HepG2 (cell line): ENCODE data around the gene GOLPH3. TPM values are rescaled to one million over a fixed set of nuclear protein-coding genes. Genes with fewer than 3 reads are reported as not detected.

Source experiments
- CREB3 ChIP-seq: sonication (generic); formaldehyde crosslinking; IDR thresholded peaks from 2 replicates; pipeline ENCODE4 v1.5.0; 2020; ENCODE audit warnings: missing genetic modification reagents
- GPBP1L1 ChIP-seq: sonication (generic); formaldehyde crosslinking; IDR thresholded peaks from 2 replicates; pipeline ENCODE4 v1.5.0; 2020; ENCODE audit warnings: mild to moderate bottlenecking, missing genetic modification reagents
- HMG20A ChIP-seq: IDR thresholded peaks from 2 replicates; pipeline ENCODE4 v1.6.1; 2016; ENCODE audit warnings: borderline replicate concordance
- JARID2 ChIP-seq: sonication (generic); formaldehyde crosslinking; IDR thresholded peaks from 2 replicates; pipeline ENCODE4 v1.8.1; 2023; ENCODE audit warnings: missing genetic modification reagents, inconsistent platforms; ENCODE audit not compliant: insufficient replicate concordance
- MEIS2 ChIP-seq: sonication (generic); formaldehyde crosslinking; IDR thresholded peaks from 2 replicates; pipeline ENCODE4 v1.9.0; 2021; ENCODE audit warnings: mild to moderate bottlenecking, missing genetic modification reagents
- MIXL1 ChIP-seq: IDR thresholded peaks from 2 replicates; pipeline ENCODE4 v1.6.1; 2016
- MLLT10 ChIP-seq: sonication (generic); formaldehyde crosslinking; IDR thresholded peaks from 2 replicates; pipeline ENCODE4 v1.4.0; 2020; ENCODE audit warnings: missing genetic modification reagents
- MXD1 ChIP-seq: sonication (generic); formaldehyde crosslinking; IDR thresholded peaks from 2 replicates; pipeline ENCODE4 v1.4.0; 2020; ENCODE audit warnings: mild to moderate bottlenecking, missing genetic modification reagents
- NCOA5 ChIP-seq: sonication (generic); formaldehyde crosslinking; IDR thresholded peaks from 2 replicates; pipeline ENCODE4 v1.4.0; 2020; ENCODE audit warnings: missing genetic modification reagents
- NR0B2 ChIP-seq: sonication (generic); formaldehyde crosslinking; IDR thresholded peaks from 2 replicates; pipeline ENCODE4 v1.4.0; 2020; ENCODE audit warnings: mild to moderate bottlenecking, missing genetic modification reagents
- PAF1 ChIP-seq: IDR thresholded peaks from 2 replicates; pipeline ENCODE4 v1.6.1; 2016; ENCODE audit warnings: missing genetic modification reagents, missing compliant biosample characterization
- RELA ChIP-seq: sonication (generic); formaldehyde crosslinking; IDR thresholded peaks from 2 replicates; pipeline ENCODE4 v1.4.0; 2020; ENCODE audit warnings: missing genetic modification reagents
- TEAD2 ChIP-seq: sonication (generic); formaldehyde crosslinking; IDR thresholded peaks from 2 replicates; pipeline ENCODE4 v1.9.0; 2021; ENCODE audit warnings: missing genetic modification reagents
- TFDP2 ChIP-seq: sonication (generic); formaldehyde crosslinking; IDR thresholded peaks from 2 replicates; pipeline ENCODE4 v1.4.0; 2020; ENCODE audit warnings: missing genetic modification reagents
- ZBED4 ChIP-seq: sonication (generic); formaldehyde crosslinking; IDR thresholded peaks from 2 replicates; pipeline ENCODE4 v1.4.0; 2020; ENCODE audit warnings: missing genetic modification reagents, borderline replicate concordance
- ZNF101 ChIP-seq: sonication (generic); formaldehyde crosslinking; IDR thresholded peaks from 2 replicates; pipeline ENCODE4 v1.4.0; 2020; ENCODE audit warnings: mild to moderate bottlenecking, low read depth, missing genetic modification reagents, borderline replicate concordance
- ZNF207 ChIP-seq: fragments of 450-650 bp; IDR thresholded peaks from 2 replicates; pipeline ENCODE4 v1.6.1; 2016; ENCODE audit warnings: antibody characterized with exemption, borderline replicate concordance
- ZNF292 ChIP-seq: sonication (generic); formaldehyde crosslinking; IDR thresholded peaks from 2 replicates; pipeline ENCODE4 v1.8.1; 2022; ENCODE audit warnings: mild to moderate bottlenecking, low read depth, missing genetic modification reagents, borderline replicate concordance
- ZNF432 ChIP-seq: sonication (generic); formaldehyde crosslinking; IDR thresholded peaks from 2 replicates; pipeline ENCODE4 v1.5.0; 2020; ENCODE audit warnings: missing genetic modification reagents, mild to moderate bottlenecking, borderline replicate concordance
- ZNF672 ChIP-seq: sonication (generic); formaldehyde crosslinking; IDR thresholded peaks from 2 replicates; pipeline ENCODE4 v1.8.1; 2022; ENCODE audit warnings: missing genetic modification reagents
- polyA plus RNA-seq, 8 experiments: library from polyadenylated mRNA; depleted of rRNA in 3 of 8; stranded (reverse) in 7 of 8; unstranded in 1 of 8; fragments of >200 nt; fragmentation: Illumina TruSeq in 4 of 8; extraction: Trizol in 4 of 8; gene quantifications; 2 replicates each; pipeline versions ENCODE4 v1.2.1 to v1.2.3, GENCODE V29; 2011 to 2016; ENCODE audit warnings: low read depth in 4 of 8, missing spikeins in 1 of 8, mixed read lengths in 1 of 8; ENCODE audit not compliant: insufficient read depth in 1 of 8
- total RNA-seq, 5 experiments: library from RNA; depleted of rRNA; stranded (reverse); fragments of >200 nt; fragmentation: Illumina TruSeq; extraction: Trizol; gene quantifications; 2 replicates each; pipeline ENCODE4 v1.2.3, GENCODE V29; 2016; ENCODE audit warnings: low read depth in 1 of 5

Gene GOLPH3
- total and polyA plus RNA-seq, 2 of the 13 experiments (the other 11 are each of a cell fraction or from before 2014, with no cell fraction given): 59.5 to 84.5 TPM

GRCh38 chr5:32174011-32174870, at the start of gene GOLPH3 (continued):
- 0 out of 2 replicates have a peak, but pooled peaks have one; percentile 68 for TF ChIP-seq CREB3 (CRISPR knock-in tag)
- TF ChIP-seq PAF1 (CRISPR knock-in tag): no peak
- TF ChIP-seq ZNF101 (CRISPR knock-in tag): no peak
- peak; percentile 80 for TF ChIP-seq TFDP2 (CRISPR knock-in tag)
- TF ChIP-seq MIXL1: 0 out of 2 replicates have a peak, but pooled peaks have one; percentile 8
- peak; percentile 85; the same call in 1 of the 2 replicates for TF ChIP-seq ZBED4 (CRISPR knock-in tag)
- 0 out of 2 replicates have a peak, but pooled peaks have one; percentile 11 for TF ChIP-seq TEAD2
- TF ChIP-seq ZNF207: no peak
- TF ChIP-seq MEIS2 (CRISPR knock-in tag): 0 out of 2 replicates have a peak, but pooled peaks have one; percentile 43
- no peak for TF ChIP-seq ZNF432 (CRISPR knock-in tag)
- TF ChIP-seq MXD1 (CRISPR knock-in tag): peak; percentile 70
- TF ChIP-seq NCOA5 (CRISPR knock-in tag): no peak
- peak; percentile 20 for TF ChIP-seq JARID2 (CRISPR knock-in tag)
- TF ChIP-seq GPBP1L1 (CRISPR knock-in tag): no peak
- no peak for TF ChIP-seq MLLT10 (CRISPR knock-in tag)
- no peak for TF ChIP-seq HMG20A (CRISPR knock-in tag)
- TF ChIP-seq ZNF672 (CRISPR knock-in tag): no peak
- TF ChIP-seq RELA (CRISPR knock-in tag): no peak
- TF ChIP-seq ZNF292: peak; percentile 70
- peak; percentile 87; the same call in 1 of the 2 replicates for TF ChIP-seq NR0B2
